ENCODE measurements around the gene MYOM1. TPM values are rescaled to one million over a fixed set of nuclear protein-coding genes. Genes with fewer than 3 reads are reported as not detected.

MYOM1 gene
- total RNA-seq, 4 donors from 2014 or later = 3.1 to 15.8 (median 9.0) TPM

- no peaks in the 10 kb centered on the region for H3K9me3 ChIP-seq
- H3K4me3 ChIP-seq = no peak overlapping the region
- no peak for TF ChIP-seq CTCF (IDR thresholded peaks at IDR 0.05)
- TF ChIP-seq POLR2A (IDR thresholded peaks at IDR 0.05) = no peak
- DNase-seq = no peak
- H3K4me1 ChIP-seq = no peaks in the 10 kb centered on the region
- H3K36me3 ChIP-seq = no peaks in the 10 kb centered on the region
- no peaks in the 10 kb centered on the region for H3K27me3 ChIP-seq
- no peak overlapping the region for H3K27ac ChIP-seq
- intact Hi-C loops (cut with DNase I; ENCODE audit: low total_unique reads) = no loop called here
Observed at GRCh38 chr18:3048820-3049349, 170.9 kb downstream of the MYOM1 start.

- H3K4me3 ChIP-seq = no peak overlapping the region
- no peak for TF ChIP-seq CTCF (IDR thresholded peaks at IDR 0.05)
- no peak for TF ChIP-seq POLR2A (IDR thresholded peaks at IDR 0.05)
- no peaks in the 10 kb centered on the region for H3K27me3 ChIP-seq
- H3K4me1 ChIP-seq = no peaks in the 10 kb centered on the region
- intact Hi-C loops (cut with DNase I; ENCODE audit: low total_unique reads) = no loop called here
- H3K9me3 ChIP-seq = no peaks in the 10 kb centered on the region
- no peaks in the 10 kb centered on the region for H3K36me3 ChIP-seq
- no peak for DNase-seq
- H3K27ac ChIP-seq = no peak overlapping the region
Observed at GRCh38 chr18:3048121-3048520, 171.6 kb downstream of the MYOM1 start.

DNA sequence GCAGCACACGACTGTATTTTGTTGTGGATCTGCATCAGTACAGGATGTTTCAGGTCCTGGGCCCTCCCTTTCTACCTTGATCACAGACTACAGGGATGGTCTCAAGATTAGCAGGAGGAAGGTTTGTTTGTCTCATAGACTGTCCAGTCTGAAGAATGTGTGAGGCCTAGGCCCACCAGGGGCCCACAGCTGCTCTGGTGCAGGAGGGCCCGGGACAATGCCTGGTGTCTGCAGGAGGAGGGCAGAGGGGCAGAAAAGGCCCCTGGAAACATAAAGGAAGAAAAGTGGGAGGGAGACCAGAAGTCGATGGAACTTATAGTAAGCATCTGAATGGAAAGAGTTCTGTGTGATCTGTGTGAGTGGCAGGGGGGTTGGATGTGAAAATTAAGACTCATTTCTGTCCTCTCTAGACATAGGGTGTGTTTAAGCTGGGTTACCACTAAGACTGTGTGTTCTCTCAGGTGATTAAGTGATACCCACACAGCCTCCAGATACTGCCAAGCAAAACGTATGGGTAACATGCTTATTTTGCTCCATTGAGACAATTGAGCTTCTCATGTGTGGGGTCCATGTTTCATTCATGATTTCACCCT lies 173.5 kb downstream of the MYOM1 start:
- Histone ChIP-seq H3K9me3 (no peaks in the 10 kb centered on the region), H3K4me1 (no peaks in the 10 kb centered on the region), H3K36me3 (no peaks in the 10 kb centered on the region), H3K27me3 (no peaks in the 10 kb centered on the region), H3K4me3 (no peak overlapping the region), H3K27ac (no peak overlapping the region)
- no peak for DNase-seq
- TF ChIP-seq POLR2A (IDR thresholded peaks at IDR 0.05) (no peak), CTCF (IDR thresholded peaks at IDR 0.05) (no peak)
- intact Hi-C loops (cut with DNase I; ENCODE audit: low total_unique reads) = no loop called here

DNA sequence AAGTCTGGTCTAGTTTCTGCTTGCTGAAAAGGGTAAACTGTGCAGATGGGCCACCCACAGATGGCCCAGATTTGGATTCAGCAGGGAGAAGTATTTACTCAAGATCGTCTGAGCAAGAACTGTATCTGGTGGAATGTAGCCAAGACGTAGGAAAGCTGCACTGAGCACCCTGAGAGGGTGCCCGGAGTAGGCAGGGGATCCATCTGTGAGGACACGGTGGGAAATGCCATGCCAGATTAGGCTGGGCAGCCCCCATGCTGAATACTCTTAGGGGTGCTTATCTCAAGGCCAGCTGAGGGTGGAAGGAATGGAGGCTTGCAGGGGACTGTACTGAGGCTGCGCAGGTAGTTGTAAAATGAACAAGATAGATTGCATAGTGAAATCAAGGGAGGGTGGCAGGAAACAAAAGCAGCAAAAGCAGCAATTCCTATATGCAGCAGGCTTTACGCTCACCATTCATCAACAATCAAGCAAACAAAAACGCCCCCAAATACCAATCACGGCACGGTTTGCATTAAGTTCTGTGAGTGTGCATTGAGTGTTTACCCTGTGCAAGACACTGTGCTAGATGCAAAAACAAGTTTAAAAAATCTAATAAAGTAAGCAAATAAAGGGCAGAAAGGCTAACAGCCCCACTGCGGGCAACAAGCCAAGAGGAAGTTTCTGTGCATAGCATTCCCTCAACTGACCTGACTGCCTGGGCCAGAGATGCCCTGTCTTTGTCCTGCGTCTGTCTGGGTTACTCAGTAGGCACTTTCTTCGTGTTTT lies 174.7 kb downstream of the MYOM1 start:
- TF ChIP-seq CTCF (IDR thresholded peaks at IDR 0.05) = no peak
- TF ChIP-seq POLR2A (IDR thresholded peaks at IDR 0.05) = no peak
- Histone ChIP-seq H3K36me3 (no peaks in the 10 kb centered on the region), H3K4me3 (no peak overlapping the region), H3K9me3 (no peaks in the 10 kb centered on the region), H3K27me3 (no peaks in the 10 kb centered on the region), H3K4me1 (no peaks in the 10 kb centered on the region), H3K27ac (no peak overlapping the region)
- intact Hi-C loops (cut with DNase I; ENCODE audit: low total_unique reads) = no loop called here
- no peak for DNase-seq

DNA sequence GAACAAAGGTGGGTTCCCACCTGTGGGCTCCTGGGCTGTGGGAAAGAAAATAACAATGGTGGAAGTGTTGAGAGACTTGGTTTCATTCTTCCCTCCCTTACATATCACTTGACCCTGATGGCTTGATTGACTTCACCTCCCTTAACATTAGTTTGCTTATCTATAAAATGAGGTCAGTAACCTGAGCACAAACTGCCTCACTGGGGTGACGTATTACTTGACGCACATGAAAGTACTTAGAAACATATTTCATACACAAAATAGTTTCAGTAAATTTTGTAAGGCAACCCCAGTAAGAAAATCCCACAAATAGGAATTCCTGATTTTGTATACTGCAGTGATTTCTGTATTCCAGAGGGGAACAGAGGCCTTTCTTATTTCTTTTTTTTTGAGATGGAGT lies 177.4 kb downstream of the MYOM1 start:
- Histone ChIP-seq H3K36me3 (no peaks in the 10 kb centered on the region), H3K9me3 (no peaks in the 10 kb centered on the region), H3K4me1 (no peaks in the 10 kb centered on the region), H3K4me3 (no peak overlapping the region), H3K27me3 (no peaks in the 10 kb centered on the region), H3K27ac (no peak overlapping the region)
- TF ChIP-seq CTCF (IDR thresholded peaks at IDR 0.05) (no peak), POLR2A (IDR thresholded peaks at IDR 0.05) (no peak)
- intact Hi-C loops (cut with DNase I; ENCODE audit: low total_unique reads) = no loop called here
- DNase-seq = no peak

Measured in uterus (tissue), 4 donors.